ENCODE results near the gene TMEM150C.

Gene TMEM150C

DNA sequence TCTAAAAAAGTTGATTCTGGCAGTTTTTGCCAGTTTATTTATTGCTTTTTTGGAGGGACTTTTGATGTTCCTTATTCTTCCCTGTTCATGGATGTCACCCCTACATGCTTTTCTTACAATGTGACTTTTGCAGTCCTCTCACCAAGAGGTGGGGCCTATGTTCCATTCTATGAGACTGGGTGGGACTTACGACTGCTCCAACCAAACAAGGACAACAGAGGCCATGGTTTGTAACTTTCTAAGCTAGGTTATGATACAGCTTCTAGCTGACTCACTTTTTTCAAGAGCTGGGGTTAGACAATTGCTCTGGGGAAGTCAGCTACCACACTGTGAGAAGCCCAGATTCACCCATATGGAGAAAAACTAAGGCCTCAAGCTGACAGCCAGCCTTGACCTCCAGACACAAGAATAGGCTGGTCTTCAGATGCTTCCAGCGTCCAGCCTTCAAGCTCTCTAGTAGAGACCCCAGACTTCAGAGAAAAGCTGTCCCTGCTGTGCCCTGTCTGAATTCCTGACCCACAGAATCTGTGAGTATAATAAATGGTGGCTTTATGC, 91.9 kb downstream of the TMEM150C start:
- no peak overlapping the region for H3K4me2 ChIP-seq (ENCODE audit: low read depth, low read length, poor library complexity, severe bottlenecking)
- H3K27ac ChIP-seq (ENCODE audit: low read depth, low read length) = no peak overlapping the region
- H3K9me3 ChIP-seq (ENCODE audit: insufficient read depth, low read length) = no peaks in the 10 kb centered on the region
- no peak overlapping the region for H3K4me3 ChIP-seq (ENCODE audit: insufficient read depth, low read length, poor library complexity, severe bottlenecking)
- H3K27me3 ChIP-seq (ENCODE audit: low read length) = no peaks in the 10 kb centered on the region
- H3K9ac ChIP-seq (ENCODE audit: low read length) = no peak overlapping the region
- no peaks in the 10 kb centered on the region for H3F3A ChIP-seq (ENCODE audit: insufficient read depth)
- no peak overlapping the region for H2AFZ ChIP-seq (ENCODE audit: low read depth, low read length, severe bottlenecking)
- no peaks in the 10 kb centered on the region for H4K20me1 ChIP-seq (ENCODE audit: low read depth, low read length)
- no peaks in the 10 kb centered on the region for H3K79me2 ChIP-seq (ENCODE audit: insufficient read depth, low read length)
- H3K36me3 ChIP-seq (ENCODE audit: low read length) = no peaks in the 10 kb centered on the region
- H3K9me2 ChIP-seq (replicated peaks; ENCODE audit: insufficient read depth, low read length) = no peaks in the 10 kb centered on the region
- TF ChIP-seq, protein P1, sequence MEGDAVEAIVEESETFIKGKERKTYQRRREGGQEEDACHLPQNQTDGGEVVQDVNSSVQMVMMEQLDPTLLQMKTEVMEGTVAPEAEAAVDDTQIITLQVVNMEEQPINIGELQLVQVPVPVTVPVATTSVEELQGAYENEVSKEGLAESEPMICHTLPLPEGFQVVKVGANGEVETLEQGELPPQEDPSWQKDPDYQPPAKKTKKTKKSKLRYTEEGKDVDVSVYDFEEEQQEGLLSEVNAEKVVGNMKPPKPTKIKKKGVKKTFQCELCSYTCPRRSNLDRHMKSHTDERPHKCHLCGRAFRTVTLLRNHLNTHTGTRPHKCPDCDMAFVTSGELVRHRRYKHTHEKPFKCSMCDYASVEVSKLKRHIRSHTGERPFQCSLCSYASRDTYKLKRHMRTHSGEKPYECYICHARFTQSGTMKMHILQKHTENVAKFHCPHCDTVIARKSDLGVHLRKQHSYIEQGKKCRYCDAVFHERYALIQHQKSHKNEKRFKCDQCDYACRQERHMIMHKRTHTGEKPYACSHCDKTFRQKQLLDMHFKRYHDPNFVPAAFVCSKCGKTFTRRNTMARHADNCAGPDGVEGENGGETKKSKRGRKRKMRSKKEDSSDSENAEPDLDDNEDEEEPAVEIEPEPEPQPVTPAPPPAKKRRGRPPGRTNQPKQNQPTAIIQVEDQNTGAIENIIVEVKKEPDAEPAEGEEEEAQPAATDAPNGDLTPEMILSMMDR (IDR thresholded peaks at IDR 0.05; ENCODE audit: insufficient read depth, low read length, poor library complexity, severe bottlenecking) = no peak
- TF ChIP-seq EZH2phosphoT487 (conservative IDR thresholded peaks at IDR 0.05; ENCODE audit: low read length) = no peak

DNA sequence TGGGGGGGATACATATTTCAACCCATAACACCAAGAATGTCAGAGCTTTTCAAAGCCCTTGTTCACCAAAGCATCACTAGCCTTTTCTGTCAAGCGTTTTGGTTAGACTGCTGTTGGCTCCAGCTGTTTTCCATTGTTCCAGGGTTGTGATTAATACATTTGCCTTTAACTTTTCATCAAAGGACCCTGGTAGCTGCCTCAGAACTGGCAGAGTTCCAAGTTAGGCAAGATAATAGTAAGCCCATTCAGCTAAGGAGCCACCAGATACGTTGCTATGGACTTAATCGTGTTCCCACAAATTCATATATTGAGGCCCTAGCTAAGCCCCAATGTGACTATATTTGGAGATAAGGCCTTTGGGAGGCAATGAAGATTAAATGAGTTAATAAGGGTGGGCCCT, 94.3 kb downstream of the TMEM150C start:
- Histone ChIP-seq H3K4me2 (ENCODE audit: low read depth, low read length, poor library complexity, severe bottlenecking) (no peak overlapping the region), H3K9me2 (replicated peaks; ENCODE audit: insufficient read depth, low read length) (no peaks in the 10 kb centered on the region), H4K20me1 (ENCODE audit: low read depth, low read length) (no peaks in the 10 kb centered on the region), H3K79me2 (ENCODE audit: insufficient read depth, low read length) (no peaks in the 10 kb centered on the region), H3F3A (ENCODE audit: insufficient read depth) (no peaks in the 10 kb centered on the region), H3K9ac (ENCODE audit: low read length) (no peak overlapping the region), H2AFZ (ENCODE audit: low read depth, low read length, severe bottlenecking) (no peak overlapping the region), H3K36me3 (ENCODE audit: low read length) (no peaks in the 10 kb centered on the region), H3K9me3 (ENCODE audit: insufficient read depth, low read length) (no peaks in the 10 kb centered on the region), H3K27me3 (ENCODE audit: low read length) (no peaks in the 10 kb centered on the region), H3K27ac (ENCODE audit: low read depth, low read length) (no peak overlapping the region), H3K4me3 (ENCODE audit: insufficient read depth, low read length, poor library complexity, severe bottlenecking) (no peak overlapping the region)
- TF ChIP-seq, protein P1 (IDR thresholded peaks at IDR 0.05; ENCODE audit: insufficient read depth, low read length, poor library complexity, severe bottlenecking) = no peak
- no peak for TF ChIP-seq EZH2phosphoT487 (conservative IDR thresholded peaks at IDR 0.05; ENCODE audit: low read length)

DNA sequence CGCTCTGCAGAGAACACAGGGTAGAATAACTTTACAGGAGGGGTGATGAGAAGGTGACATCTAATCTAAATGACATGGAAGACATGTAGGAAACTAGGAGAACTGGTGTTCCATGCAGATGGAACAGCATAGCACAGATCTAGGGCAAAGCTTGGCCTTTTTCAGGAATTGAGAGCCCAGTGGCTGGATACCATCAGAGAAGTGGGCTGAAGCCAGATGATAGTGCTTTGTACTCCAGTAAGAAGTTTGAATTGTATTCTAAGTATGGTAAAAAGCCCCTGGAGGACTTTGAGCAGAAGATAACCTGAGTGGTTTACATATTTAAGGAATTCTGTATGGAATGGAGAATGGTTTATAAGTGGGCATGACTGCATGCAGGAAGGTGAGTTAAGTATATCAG, 98.6 kb downstream of the TMEM150C start:
- H3K79me2 ChIP-seq (ENCODE audit: insufficient read depth, low read length) = no peaks in the 10 kb centered on the region
- H3K27me3 ChIP-seq (ENCODE audit: low read length) = no peaks in the 10 kb centered on the region
- H3K9me2 ChIP-seq (replicated peaks; ENCODE audit: insufficient read depth, low read length) = no peaks in the 10 kb centered on the region
- no peak overlapping the region for H3K27ac ChIP-seq (ENCODE audit: low read depth, low read length)
- no peak overlapping the region for H3K9ac ChIP-seq (ENCODE audit: low read length)
- peaks cover 16% of the 10 kb centered on the region; the same call in 1 of the 2 replicates for H3F3A ChIP-seq (ENCODE audit: insufficient read depth)
- H3K4me3 ChIP-seq (ENCODE audit: insufficient read depth, low read length, poor library complexity, severe bottlenecking) = no peak overlapping the region
- TF ChIP-seq, protein P1 (IDR thresholded peaks at IDR 0.05; ENCODE audit: insufficient read depth, low read length, poor library complexity, severe bottlenecking) = no peak
- no peak for TF ChIP-seq EZH2phosphoT487 (conservative IDR thresholded peaks at IDR 0.05; ENCODE audit: low read length)
- no peaks in the 10 kb centered on the region for H4K20me1 ChIP-seq (ENCODE audit: low read depth, low read length)
- H3K36me3 ChIP-seq (ENCODE audit: low read length) = no peaks in the 10 kb centered on the region
- no peak overlapping the region for H2AFZ ChIP-seq (ENCODE audit: low read depth, low read length, severe bottlenecking)
- H3K4me2 ChIP-seq (ENCODE audit: low read depth, low read length, poor library complexity, severe bottlenecking) = no peak overlapping the region
- H3K9me3 ChIP-seq (ENCODE audit: insufficient read depth, low read length) = no peaks in the 10 kb centered on the region

All from SU-DHL-6 (cell line).